HG02759 (cell line): ENCODE data around the gene KLK13.

Experiments
- ATAC-seq: cut with Tn5 transposase; IDR thresholded peaks from one replicate; pipeline ENCODE4 v1.9.1; 2021; ENCODE audit warnings: mild to moderate bottlenecking, moderate library complexity; ENCODE audit not compliant: unreplicated experiment

The KLK13 gene

GRCh38 chr19:51065221-51065960 lies 499 bp upstream of the KLK13 start:
- no peak for ATAC-seq

GRCh38 chr19:51063664-51064063 lies 1.2 kb downstream of the KLK13 start:
- ATAC-seq, result no peak

- ATAC-seq, result no peak
These were observed 3.9 kb downstream of the KLK13 start for GRCh38 chr19:51060973-51061372.

- ATAC-seq, result no peak
These were observed 4.6 kb downstream of the KLK13 start for GRCh38 chr19:51060336-51060735.

- ATAC-seq, result no peak
These were observed 5.2 kb downstream of the KLK13 start for GRCh38 chr19:51059715-51060114.

- ATAC-seq, result no peak
These were observed 9.0 kb downstream of the KLK13 start for GRCh38 chr19:51055866-51056265.

GRCh38 chr19:51047031-51047335 lies 17.9 kb downstream of the KLK13 start:
- no peak for ATAC-seq

- no peak for ATAC-seq
These were observed 20.6 kb downstream of the KLK13 start for GRCh38 chr19:51044327-51044726.

- ATAC-seq, result no peak
These were observed 21.4 kb downstream of the KLK13 start for GRCh38 chr19:51043497-51043896.

GRCh38 chr19:51040151-51040550 lies 24.7 kb downstream of the KLK13 start:
- ATAC-seq, result no peak

GRCh38 chr19:51036519-51036918 lies 28.4 kb downstream of the KLK13 start:
- no peak for ATAC-seq

GRCh38 chr19:51034704-51035103 lies 30.2 kb downstream of the KLK13 start, which contains the start of gene KLK12:
TSS of gene KLK12 (minus strand) at chr19:51035002. CDS start at chr19:51034621, 381 bp downstream.
- ATAC-seq, result no peak

GRCh38 chr19:51031880-51032225 lies 33.0 kb downstream of the KLK13 start:
- ATAC-seq, result no peak

- no peak for ATAC-seq
These were observed 33.5 kb downstream of the KLK13 start for GRCh38 chr19:51031220-51031879.

GRCh38 chr19:51030631-51031030 lies 34.3 kb downstream of the KLK13 start:
- ATAC-seq, result no peak

- no peak for ATAC-seq
These were observed 35.2 kb downstream of the KLK13 start for GRCh38 chr19:51029718-51030117.

GRCh38 chr19:51027873-51028272 lies 37.0 kb downstream of the KLK13 start:
- no peak for ATAC-seq

GRCh38 chr19:51027126-51027806 lies 37.6 kb downstream of the KLK13 start:
- no peak for ATAC-seq

- ATAC-seq, result no peak
These were observed 38.4 kb downstream of the KLK13 start, which contains the start of gene KLK11 for GRCh38 chr19:51026554-51026831. TSS of gene KLK11 (minus strand) at chr19:51026616. CDS start at chr19:51025631, 985 bp downstream.

GRCh38 chr19:51025809-51026553 lies 38.9 kb downstream of the KLK13 start:
- no peak for ATAC-seq

GRCh38 chr19:51025401-51025800 lies 39.5 kb downstream of the KLK13 start:
- ATAC-seq, result no peak

GRCh38 chr19:51024924-51025323 lies 40.0 kb downstream of the KLK13 start:
- no peak for ATAC-seq
